Stimulated activated memory B cell treated with anti-CD40 and anti-IgM and Interleukin-4, amounts not matched to agents 10 μg/mL and 1 μg/mL and 100 μg/mL, for 72 hours (primary cell): ENCODE results near the gene RNF213.

Source experiments
- ATAC-seq: fragments of 150-1000 bp; cut with Tn5 transposase; 2 replicates; pipeline ENCODE4 v1.10.0; 2021
- H3K27ac Mint-ChIP-seq: one replicate; pipeline ENCODE4 v1.8.0; 2022; ENCODE audit warnings: mild to moderate bottlenecking, mixed read lengths
- H3K27me3 Mint-ChIP-seq: one replicate; pipeline ENCODE4 v1.8.0; 2022; ENCODE audit warnings: mixed read lengths
- H3K36me3 Mint-ChIP-seq: one replicate; pipeline ENCODE4 v1.8.0; 2022; ENCODE audit warnings: mixed read lengths
- H3K4me1 Mint-ChIP-seq: one replicate; pipeline ENCODE4 v1.8.0; 2022; ENCODE audit warnings: mixed read lengths
- H3K4me3 Mint-ChIP-seq: one replicate; pipeline ENCODE4 v1.8.0; 2022; ENCODE audit warnings: mild to moderate bottlenecking, moderate library complexity, mixed read lengths
- H3K9me3 Mint-ChIP-seq: one replicate; pipeline ENCODE4 v1.8.0; 2022; ENCODE audit warnings: mixed read lengths

The RNF213 gene

DNA sequence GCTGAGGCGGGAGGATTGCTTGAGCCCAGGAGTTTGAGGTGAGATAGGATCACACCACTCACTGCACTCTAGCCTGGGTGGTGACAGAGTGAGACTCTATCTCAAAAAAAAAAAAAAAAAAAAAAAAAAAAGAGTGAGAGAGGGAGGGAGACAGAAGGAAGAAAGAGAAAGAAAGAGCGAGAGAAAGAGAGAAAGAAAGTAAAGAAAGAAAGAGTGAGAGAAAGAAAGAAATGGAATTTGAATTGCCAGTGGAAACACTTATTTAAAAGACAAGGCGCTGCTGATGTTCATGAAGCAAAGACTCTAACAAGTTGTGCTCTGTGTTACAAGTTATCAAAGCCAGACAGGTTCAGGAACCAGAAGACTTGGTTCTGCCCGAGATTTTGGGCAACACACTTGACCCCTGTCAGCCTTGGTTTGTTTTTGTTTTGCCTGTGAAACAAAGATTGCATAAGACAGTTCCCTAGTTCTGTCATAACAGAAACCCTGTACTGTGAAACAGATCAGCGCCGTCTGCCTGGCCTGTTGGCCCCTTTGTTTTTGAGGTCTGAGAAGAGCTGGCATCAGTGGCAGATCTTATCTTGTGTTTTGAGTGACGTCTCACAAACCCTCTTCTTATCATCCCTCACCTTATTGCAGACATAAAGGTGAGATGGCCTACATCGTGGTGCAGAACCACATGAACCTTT, 98.9 kb downstream of the RNF213 start:
- Mint-ChIP-seq H3K27ac (peak overlapping the region; percentile 59), H3K36me3 (peaks cover 85% of the 10 kb centered on the region), H3K27me3 (no peaks in the 10 kb centered on the region), H3K4me3 (no peak overlapping the region), H3K4me1 (no peaks in the 10 kb centered on the region), H3K9me3 (peaks cover 3% of the 10 kb centered on the region)
- ATAC-seq: no peak

DNA sequence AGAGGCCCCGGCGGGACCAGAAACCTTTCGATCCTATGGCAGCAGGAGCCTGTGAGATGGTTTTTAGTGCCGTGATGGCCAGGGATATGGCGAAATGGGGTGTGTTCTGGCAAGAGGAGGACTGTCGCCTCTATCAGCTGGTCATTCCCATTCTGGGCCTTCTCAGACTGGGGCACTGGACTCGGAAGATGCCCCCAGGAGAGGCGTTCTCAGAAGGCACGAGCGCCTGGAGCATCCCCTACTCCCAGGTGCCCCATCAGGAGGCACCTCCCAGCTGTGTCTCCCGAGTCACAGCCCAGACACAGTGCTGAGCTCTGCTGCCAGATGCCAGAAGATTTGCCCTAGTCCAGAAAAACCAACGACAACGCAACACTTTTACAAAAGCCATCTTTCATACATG, 99.7 kb downstream of the RNF213 start:
- Mint-ChIP-seq H3K36me3 (peaks cover 81% of the 10 kb centered on the region), H3K27ac (no peak overlapping the region), H3K4me1 (no peaks in the 10 kb centered on the region), H3K27me3 (no peaks in the 10 kb centered on the region), H3K9me3 (peaks cover 3% of the 10 kb centered on the region), H3K4me3 (no peak overlapping the region)
- no peak for ATAC-seq

DNA sequence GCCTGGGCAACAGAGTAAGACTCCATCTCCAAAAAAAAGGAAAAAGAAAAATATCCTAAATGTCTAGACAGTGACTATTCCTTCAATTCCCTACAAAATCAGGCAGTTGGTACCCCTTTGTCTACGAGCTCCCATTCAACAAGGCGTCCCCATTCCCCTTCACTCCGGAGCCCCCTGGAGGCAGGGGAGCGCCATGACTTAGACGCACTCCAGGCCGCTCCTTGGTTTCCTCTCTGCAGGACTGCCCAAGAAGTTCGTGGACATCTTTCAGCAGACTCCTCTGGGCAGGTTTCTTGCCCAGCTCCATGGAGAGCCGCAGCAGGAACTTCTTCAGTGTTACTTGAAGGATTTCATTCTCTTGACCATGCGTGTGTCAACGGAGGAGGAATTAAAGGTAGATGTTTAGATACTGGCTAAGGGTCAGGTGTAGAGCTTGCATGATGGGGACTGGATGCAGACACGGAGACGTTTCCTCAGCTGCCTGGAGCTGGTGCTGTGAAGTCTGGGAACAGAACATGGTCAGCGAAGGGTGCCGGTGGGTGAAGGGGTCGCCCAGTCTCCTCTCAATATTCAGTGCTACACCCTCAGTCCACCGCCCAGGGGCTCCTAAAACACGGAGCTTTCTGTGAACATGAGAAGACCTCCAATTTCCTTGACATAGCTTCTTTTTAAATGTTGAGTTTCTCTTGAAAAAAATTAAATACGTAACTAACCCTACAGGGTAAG, 101.0 kb downstream of the RNF213 start:
- Mint-ChIP-seq H3K9me3 (peaks cover 3% of the 10 kb centered on the region), H3K27ac (no peak overlapping the region), H3K4me3 (no peak overlapping the region), H3K4me1 (no peaks in the 10 kb centered on the region), H3K27me3 (no peaks in the 10 kb centered on the region), H3K36me3 (peaks cover 69% of the 10 kb centered on the region)
- ATAC-seq: no peak

DNA sequence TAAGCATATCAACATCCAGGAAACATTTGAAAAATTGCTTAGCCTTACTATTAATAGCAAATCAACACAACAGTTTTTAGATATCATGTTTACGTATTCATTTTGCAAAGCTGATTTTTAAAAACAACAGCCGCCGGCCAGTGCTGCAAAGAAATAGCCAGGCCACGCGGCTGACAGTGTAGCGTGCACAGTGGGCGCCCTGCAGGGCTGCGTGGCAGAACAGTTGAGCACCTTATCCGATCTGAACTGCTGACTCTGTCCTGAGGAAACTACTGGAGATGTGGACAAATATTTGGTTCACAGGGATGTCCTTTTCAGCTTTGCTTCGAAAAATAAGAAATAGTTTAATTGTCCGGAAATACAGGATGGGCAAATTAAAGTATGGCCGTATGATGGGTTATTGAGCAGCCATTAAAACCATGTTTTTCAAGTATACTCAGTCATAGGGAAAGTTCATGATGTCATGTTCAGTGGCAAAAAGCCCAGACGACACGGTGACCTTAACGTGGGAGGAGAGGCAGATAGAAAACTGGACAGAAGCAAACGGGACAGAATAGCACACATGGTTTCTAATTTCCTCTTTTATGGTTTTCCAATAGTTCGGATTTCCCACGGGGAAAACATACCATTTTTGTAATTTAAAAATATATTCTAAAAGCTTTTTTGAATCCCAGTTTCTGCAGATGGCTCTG, 101.9 kb downstream of the RNF213 start:
- H3K4me1 Mint-ChIP-seq: no peaks in the 10 kb centered on the region
- H3K4me3 Mint-ChIP-seq: no peak overlapping the region
- peaks cover 3% of the 10 kb centered on the region for H3K9me3 Mint-ChIP-seq
- ATAC-seq: no peak
- H3K36me3 Mint-ChIP-seq: peaks cover 69% of the 10 kb centered on the region
- H3K27ac Mint-ChIP-seq: no peak overlapping the region
- no peaks in the 10 kb centered on the region for H3K27me3 Mint-ChIP-seq

DNA sequence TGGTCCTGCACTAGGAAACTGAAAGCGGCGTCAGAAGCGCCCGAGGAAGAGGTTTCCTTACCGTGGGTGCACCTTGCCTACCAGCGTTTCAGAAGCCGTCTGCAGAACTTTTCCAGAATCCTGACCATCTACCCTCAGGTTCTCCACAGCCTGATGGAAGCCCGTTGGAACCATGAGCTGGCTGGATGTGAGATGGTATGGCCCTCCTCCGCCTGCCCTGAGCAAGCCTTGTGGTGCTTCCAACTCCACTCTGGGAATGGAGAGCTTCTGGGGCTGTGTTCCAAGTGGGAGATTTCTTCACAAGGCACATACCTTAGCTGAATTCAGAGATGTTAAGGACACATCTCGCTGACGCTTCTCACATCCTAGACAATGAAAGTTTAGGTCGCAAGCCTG, 102.5 kb downstream of the RNF213 start:
- no peaks in the 10 kb centered on the region for H3K4me1 Mint-ChIP-seq
- H3K36me3 Mint-ChIP-seq: peaks cover 70% of the 10 kb centered on the region
- no peak overlapping the region for H3K27ac Mint-ChIP-seq
- H3K27me3 Mint-ChIP-seq: no peaks in the 10 kb centered on the region
- ATAC-seq: no peak
- peaks cover 3% of the 10 kb centered on the region for H3K9me3 Mint-ChIP-seq
- no peak overlapping the region for H3K4me3 Mint-ChIP-seq

DNA sequence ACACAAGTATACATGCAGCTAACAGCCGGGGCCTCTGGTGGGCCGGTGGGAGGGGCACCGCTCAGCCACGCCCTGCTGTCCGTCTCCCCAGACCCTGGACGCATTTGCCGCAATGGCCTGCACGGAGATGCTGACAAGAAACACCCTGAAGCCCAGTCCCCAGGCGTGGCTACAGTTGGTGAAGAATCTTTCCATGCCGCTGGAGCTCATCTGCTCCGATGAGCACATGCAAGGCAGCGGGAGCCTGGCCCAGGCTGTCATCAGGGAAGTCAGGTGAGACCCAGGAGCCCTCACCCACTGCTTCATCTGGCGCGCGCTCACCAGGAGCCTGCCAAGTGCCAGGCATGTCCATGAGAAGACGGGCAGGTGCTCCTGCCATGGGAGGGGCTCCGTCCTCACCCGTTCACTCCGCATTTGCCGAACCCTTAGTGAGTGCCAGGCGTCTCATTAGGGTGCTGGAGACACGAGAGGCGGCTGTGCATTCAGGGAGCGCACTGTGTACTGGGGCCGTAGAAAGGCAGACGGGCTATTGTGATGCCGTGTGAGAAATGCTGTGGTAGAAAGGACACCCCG, 103.0 kb downstream of the RNF213 start:
- Mint-ChIP-seq H3K36me3 (peaks cover 68% of the 10 kb centered on the region), H3K9me3 (peaks cover 3% of the 10 kb centered on the region), H3K4me3 (no peak overlapping the region), H3K27ac (no peak overlapping the region), H3K27me3 (no peaks in the 10 kb centered on the region), H3K4me1 (no peaks in the 10 kb centered on the region)
- ATAC-seq: no peak

DNA sequence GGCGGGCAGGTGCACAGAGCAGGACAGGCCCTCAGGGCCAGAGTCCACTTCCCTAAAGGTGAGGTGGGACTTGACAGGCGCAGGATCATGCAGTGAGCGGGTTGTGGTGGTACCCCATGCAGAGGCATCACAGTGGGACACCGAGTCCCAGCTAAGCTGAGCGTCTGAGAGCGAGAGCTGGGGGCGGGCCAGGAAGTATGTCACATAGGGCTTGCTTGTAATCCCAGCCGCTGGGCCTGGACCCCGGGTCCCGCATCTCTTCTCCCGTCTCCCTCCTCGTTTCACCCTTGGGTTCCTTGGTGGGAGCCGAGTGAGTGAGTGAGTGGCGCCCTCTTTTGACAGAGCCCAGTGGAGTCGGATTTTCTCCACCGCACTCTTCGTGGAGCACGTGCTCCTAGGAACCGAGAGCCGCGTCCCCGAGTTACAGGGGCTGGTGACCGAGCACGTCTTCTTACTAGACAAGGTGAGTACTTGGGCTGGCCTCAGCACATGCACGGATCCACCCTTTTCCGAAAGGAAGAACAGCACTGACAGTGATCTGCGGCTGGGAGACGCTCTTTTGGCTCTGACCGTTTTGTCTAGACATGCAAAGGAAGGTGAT, 103.5 kb downstream of the RNF213 start:
- ATAC-seq: no peak
- Mint-ChIP-seq H3K36me3 (peaks cover 62% of the 10 kb centered on the region), H3K27ac (no peak overlapping the region), H3K27me3 (no peaks in the 10 kb centered on the region), H3K4me3 (no peak overlapping the region), H3K4me1 (no peaks in the 10 kb centered on the region), H3K9me3 (peaks cover 3% of the 10 kb centered on the region)

DNA sequence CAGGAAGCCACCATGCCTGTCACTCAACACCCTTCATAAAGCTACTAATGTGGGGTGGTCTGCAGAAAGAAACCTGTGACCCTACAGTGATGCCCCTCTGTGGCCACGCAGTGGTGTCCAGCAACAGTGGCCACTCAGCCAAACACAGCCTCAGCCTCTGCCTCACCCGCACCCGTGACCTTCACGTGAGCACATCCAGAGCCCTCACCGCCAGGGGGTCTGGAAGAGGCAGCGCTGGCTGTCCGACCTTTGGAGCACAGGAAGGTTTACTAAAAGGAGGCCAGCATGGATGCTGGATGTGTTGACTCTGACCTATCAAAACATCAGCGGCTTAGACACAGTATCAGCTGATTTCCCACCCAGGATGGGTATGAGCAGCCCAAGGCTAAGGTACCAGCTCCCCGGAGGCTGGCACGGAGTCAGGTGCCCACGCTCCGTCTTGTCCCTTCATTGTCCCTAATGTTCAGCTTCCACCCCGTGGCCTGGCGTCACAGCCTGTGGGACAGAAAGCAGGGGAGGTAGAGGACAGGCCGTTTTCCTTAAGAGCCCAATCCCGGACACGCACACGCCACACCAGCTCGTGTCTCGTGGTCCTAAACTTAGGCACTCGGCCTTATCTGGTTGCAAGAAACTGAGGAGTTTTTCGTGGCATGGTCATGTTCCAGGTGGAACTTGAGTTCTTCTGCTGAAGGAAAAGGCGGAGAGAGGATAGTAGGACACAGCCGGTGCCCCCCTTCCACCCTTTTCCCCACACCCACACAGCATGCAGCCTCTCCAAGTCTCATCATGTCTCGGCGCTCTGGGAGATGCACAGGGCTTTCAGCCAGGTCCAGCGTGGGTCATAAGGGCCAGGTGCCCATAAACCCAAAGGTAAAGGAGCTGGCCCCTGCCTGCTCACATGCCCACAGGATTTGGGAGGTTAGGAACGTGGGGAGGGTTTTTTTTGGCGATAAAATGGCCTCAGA, 104.6 kb downstream of the RNF213 start:
- Mint-ChIP-seq H3K27me3 (no peaks in the 10 kb centered on the region), H3K4me3 (no peak overlapping the region), H3K9me3 (peaks cover 3% of the 10 kb centered on the region), H3K36me3 (peaks cover 61% of the 10 kb centered on the region), H3K27ac (no peak overlapping the region), H3K4me1 (no peaks in the 10 kb centered on the region)
- ATAC-seq: no peak

DNA sequence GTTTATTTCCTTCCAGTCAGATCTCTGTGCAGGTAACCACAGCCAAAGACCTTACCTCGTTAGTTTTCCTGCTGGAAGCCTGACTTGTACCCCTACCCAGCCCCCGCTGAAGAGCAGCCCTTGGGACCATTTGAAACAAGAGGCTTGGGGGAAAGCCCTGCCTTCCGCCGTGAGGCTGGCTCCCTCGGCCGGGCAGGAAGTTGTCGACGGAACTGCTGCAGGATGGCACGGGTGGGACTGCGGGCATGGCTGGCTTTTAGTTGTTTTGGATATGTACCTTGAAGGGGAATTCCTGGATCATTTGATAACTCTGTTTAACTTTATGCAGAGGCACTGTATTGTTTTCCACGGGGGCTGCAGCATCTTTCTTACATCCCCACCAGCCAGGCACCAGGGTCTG, 105.3 kb downstream of the RNF213 start:
- no peaks in the 10 kb centered on the region for H3K4me1 Mint-ChIP-seq
- H3K36me3 Mint-ChIP-seq: peaks cover 59% of the 10 kb centered on the region
- peaks cover 3% of the 10 kb centered on the region for H3K9me3 Mint-ChIP-seq
- H3K27me3 Mint-ChIP-seq: no peaks in the 10 kb centered on the region
- no peak for ATAC-seq
- H3K4me3 Mint-ChIP-seq: no peak overlapping the region
- no peak overlapping the region for H3K27ac Mint-ChIP-seq

DNA sequence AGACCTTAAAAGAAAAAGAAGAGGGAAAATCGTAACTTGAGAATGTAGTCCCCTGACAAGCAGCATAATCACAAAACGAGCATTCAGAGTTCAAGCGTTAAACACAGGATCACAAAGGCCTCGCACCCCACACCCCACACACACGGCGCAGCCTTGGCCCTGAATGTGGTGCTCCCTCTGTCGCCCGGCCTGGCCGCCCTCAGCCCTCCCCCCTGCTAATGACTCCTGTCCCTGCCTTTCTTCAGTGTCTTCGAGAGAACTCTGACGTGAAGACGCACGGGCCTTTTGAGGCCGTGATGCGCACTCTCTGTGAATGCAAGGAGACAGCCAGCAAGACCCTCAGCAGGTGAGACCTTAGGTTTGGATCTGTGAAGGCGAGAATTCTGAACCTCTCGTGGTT, 106.9 kb downstream of the RNF213 start:
- H3K27me3 Mint-ChIP-seq: no peaks in the 10 kb centered on the region
- no peak for ATAC-seq
- H3K36me3 Mint-ChIP-seq: peaks cover 49% of the 10 kb centered on the region
- H3K9me3 Mint-ChIP-seq: no peaks in the 10 kb centered on the region
- H3K4me1 Mint-ChIP-seq: no peaks in the 10 kb centered on the region
- H3K27ac Mint-ChIP-seq: no peak overlapping the region
- H3K4me3 Mint-ChIP-seq: no peak overlapping the region

DNA sequence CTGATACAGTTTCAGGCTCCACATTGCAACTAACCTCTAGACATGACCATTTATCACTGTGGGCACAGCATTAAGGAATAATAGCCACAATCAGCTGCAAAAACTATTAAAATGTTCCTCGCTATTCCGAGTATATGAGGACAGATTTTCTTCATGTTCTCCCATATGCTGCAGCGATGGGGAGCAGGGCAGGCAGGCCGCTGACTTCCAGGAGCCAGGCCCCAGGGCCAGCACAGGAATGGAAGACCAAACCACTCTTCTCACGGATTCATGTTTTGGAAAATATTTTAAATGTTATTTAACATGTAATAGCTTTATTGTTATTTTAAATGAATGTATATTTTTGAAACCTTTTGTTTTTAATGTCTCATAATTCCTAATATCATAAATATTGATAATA, 110.5 kb downstream of the RNF213 start:
- Mint-ChIP-seq H3K27ac (no peak overlapping the region), H3K27me3 (no peaks in the 10 kb centered on the region), H3K36me3 (peaks cover 68% of the 10 kb centered on the region), H3K4me1 (no peaks in the 10 kb centered on the region), H3K9me3 (no peaks in the 10 kb centered on the region), H3K4me3 (no peak overlapping the region)
- ATAC-seq: no peak

DNA sequence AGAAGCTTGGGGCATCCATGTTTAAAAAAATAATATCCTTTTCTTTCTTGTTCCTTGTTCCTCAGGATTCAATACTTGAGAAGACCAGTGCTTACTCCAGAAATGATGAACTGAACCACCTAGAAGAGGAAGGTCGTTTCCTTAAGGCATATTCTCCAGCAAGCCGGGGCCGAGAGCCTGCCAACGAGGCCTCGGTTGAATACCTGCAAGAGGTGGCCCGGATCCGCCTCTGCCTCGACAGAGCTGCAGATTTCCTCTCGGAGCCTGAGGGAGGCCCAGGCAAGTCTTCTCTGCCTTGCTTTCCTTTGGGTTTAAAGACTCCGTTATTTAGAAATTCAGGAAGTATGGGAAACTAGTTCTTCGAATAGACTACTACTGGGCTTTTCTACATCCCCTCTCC, 111.8 kb downstream of the RNF213 start:
- Mint-ChIP-seq H3K36me3 (peaks cover 73% of the 10 kb centered on the region), H3K9me3 (no peaks in the 10 kb centered on the region), H3K27ac (no peak overlapping the region)

DNA sequence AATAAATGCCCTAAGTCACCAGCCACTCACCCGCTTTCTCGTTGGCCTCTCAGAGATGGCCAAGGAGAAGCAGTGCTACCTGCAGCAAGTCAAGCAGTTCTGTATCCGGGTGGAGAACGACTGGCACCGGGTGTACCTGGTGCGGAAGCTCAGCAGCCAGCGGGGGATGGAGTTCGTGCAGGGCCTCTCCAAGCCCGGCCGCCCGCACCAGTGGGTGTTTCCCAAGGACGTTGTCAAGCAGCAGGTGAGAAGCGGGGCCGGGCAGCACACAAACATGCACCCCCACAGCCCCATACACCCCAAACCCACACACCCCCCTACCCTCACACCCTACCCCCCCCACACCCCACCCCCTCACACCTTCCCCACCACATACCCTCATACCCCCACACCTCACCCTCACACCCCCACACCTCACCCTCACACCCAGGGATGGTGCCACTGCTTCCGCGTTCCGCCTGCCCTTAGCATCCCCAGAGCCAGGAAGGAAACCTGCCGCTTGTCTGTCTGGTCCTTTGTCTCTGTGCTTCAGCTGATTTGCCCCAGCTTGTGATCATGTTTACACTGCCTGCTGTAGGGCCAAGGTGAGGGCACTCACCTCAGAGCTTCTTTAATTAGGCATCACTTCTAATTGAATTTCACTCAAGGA, 112.4 kb downstream of the RNF213 start:
- Mint-ChIP-seq H3K9me3 (no peaks in the 10 kb centered on the region), H3K4me1 (no peaks in the 10 kb centered on the region), H3K27me3 (no peaks in the 10 kb centered on the region), H3K27ac (no peak overlapping the region), H3K36me3 (peaks cover 71% of the 10 kb centered on the region), H3K4me3 (no peak overlapping the region)
- no peak for ATAC-seq

More for the DNA sequence above, 111.8 kb downstream of the RNF213 start:
- H3K4me3 Mint-ChIP-seq: no peak overlapping the region
- H3K4me1 Mint-ChIP-seq: no peaks in the 10 kb centered on the region
- no peak for ATAC-seq
- H3K27me3 Mint-ChIP-seq: no peaks in the 10 kb centered on the region
